GM12878 (cell line): ENCODE results near the gene MPRIP. TPM values are rescaled to one million over a fixed set of nuclear protein-coding genes. Genes with fewer than 3 reads are reported as not detected.

Source experiments
- ATAC-seq: fragments of 200-7000 bp; cut with Tn5 transposase; 3 replicates; pipeline ENCODE4 v1.9.1; 2020; ENCODE audit warnings: mild to moderate bottlenecking, moderate library complexity
- BruUV-seq: library from RNA; stranded (reverse); fragments of 400-500 nt; replicated peaks from 2 replicates; lab custom pipeline; 2021; lab: Mats Ljungman, UMichigan
- CTCF ChIA-PET: fragments of 300-600 bp; sonication (Branson Sonifier 250); formaldehyde crosslinking; extraction: SDS; loops from one replicate; lab custom pipeline; 2021; ENCODE audit warnings: inconsistent platforms; lab: Yijun Ruan, JAX
- POLR2A ChIA-PET: fragments of 350-600 bp; formaldehyde crosslinking; extraction: SDS; loops from one replicate; lab custom pipeline; 2021; ENCODE audit warnings: inconsistent platforms; lab: Charles Lee
- RAD21 ChIA-PET: fragments of 300-600 bp; sonication (Branson Sonifier 250); formaldehyde crosslinking; loops from one replicate; lab custom pipeline; 2023; ENCODE audit warnings: antibody characterized with exemption; ENCODE audit not compliant: unreplicated experiment; lab: Charles Lee
- SMC1A ChIA-PET: fragments of 300-600 bp; sonication (Branson Sonifier 250); formaldehyde crosslinking; loops from one replicate; lab custom pipeline; 2023; ENCODE audit not compliant: unreplicated experiment, uncharacterized antibody; lab: Charles Lee
- DNase-seq: peaks from one replicate; pipeline ENCODE4 v3.0.0-alpha.2; 2011; ENCODE audit warnings: low read depth, low spot score
- FAIRE-seq: peaks from 3 replicates; lab custom pipeline; 2011; peaks lifted over from hg19 to GRCh38; lab: Jason Lieb, UNC
- H2AFZ ChIP-seq: 2 replicates; pipeline ENCODE4 v1.6.0; 2011; ENCODE audit warnings: low read depth, low read length, control low read depth; ENCODE audit not compliant: control insufficient read depth
- H3K27ac ChIP-seq: 2 replicates; pipeline ENCODE4 v1.5.1; 2011; ENCODE audit warnings: control low read depth; ENCODE audit not compliant: control insufficient read depth, insufficient read depth
- H3K27me3 ChIP-seq, 2 experiments: replicated peaks in 1 of 2; 2 replicates each; pipeline versions ENCODE4 v1.6.0 to v1.6.1; 2011; ENCODE audit warnings: low read length in 1 of 2; ENCODE audit not compliant: control insufficient read depth in 2 of 2, insufficient read depth in 2 of 2
- H3K36me3 ChIP-seq, 2 experiments: 2 replicates each; pipeline ENCODE4 v1.5.1; 2011; ENCODE audit warnings: low read length in 1 of 2; ENCODE audit not compliant: control insufficient read depth in 2 of 2, insufficient read depth in 2 of 2
- H3K4me1 ChIP-seq: 2 replicates; pipeline ENCODE4 v1.6.1; 2011; ENCODE audit warnings: mild to moderate bottlenecking, low read length, moderate library complexity, mixed read lengths; ENCODE audit not compliant: control insufficient read depth, insufficient read depth
- H3K4me2 ChIP-seq: 2 replicates; pipeline ENCODE4 v1.6.0; 2011; ENCODE audit warnings: control low read depth; ENCODE audit not compliant: control insufficient read depth, insufficient read depth
- H3K4me3 ChIP-seq: fragments of 200-600 bp; sonication (generic); 2 replicates; pipeline ENCODE4 v1.5.1; 2016
- H3K79me2 ChIP-seq: 2 replicates; pipeline ENCODE4 v1.6.0; 2011; ENCODE audit warnings: low read length; ENCODE audit not compliant: control insufficient read depth, insufficient read depth
- H3K9ac ChIP-seq: 2 replicates; pipeline ENCODE4 v1.8.0; 2011; ENCODE audit warnings: low read length, control low read depth, mixed read lengths; ENCODE audit not compliant: control insufficient read depth, insufficient read depth
- H3K9me3 ChIP-seq: replicated peaks from 3 replicates; pipeline ENCODE4 v1.5.1; 2011; ENCODE audit warnings: mild to moderate bottlenecking, low read length; ENCODE audit not compliant: control insufficient read depth, insufficient read depth
- H4K20me1 ChIP-seq: 2 replicates; pipeline ENCODE4 v1.6.0; 2011; ENCODE audit not compliant: control insufficient read depth, insufficient read depth
- DPF2 ChIP-seq: fragments of 450-650 bp; IDR thresholded peaks from 2 replicates; pipeline ENCODE4 v1.6.1; 2017; ENCODE audit warnings: mild to moderate bottlenecking
- EP300 ChIP-seq, 2 experiments: fragments of 150-350 bp in 1 of 2; IDR thresholded peaks; 2 replicates each; pipeline ENCODE4 v1.6.1; 2011 to 2012; ENCODE audit warnings: low read depth in 2 of 2, low read length in 2 of 2, borderline replicate concordance in 1 of 2, improper control_type of control experiment in 1 of 2, inconsistent platforms in 1 of 2; ENCODE audit not compliant: control insufficient read depth in 1 of 2
- MTA2 ChIP-seq: fragments of 450-650 bp; IDR thresholded peaks from 2 replicates; pipeline ENCODE4 v1.6.1; 2016; ENCODE audit warnings: low read depth, mild to moderate bottlenecking, moderate library complexity
- RUNX3 ChIP-seq: IDR thresholded peaks from 2 replicates; pipeline ENCODE4 v1.6.1; 2012; ENCODE audit warnings: low read length, inconsistent platforms
- STAT3 ChIP-seq: IDR thresholded peaks from 2 replicates; pipeline ENCODE4 v1.6.1; 2011; ENCODE audit warnings: low read depth, low read length, improper control_type of control experiment
- WGBS: methylation state at CpG from one replicate; pipeline ENCODE4 v1.1.6; 2016; ENCODE audit warnings: low lambda C conversion rate; ENCODE audit not compliant: insufficient replicate concordance, insufficient coverage; ENCODE audit errors: missing lambda C conversion rate; 5-methylcytosine and 5-hydroxymethylcytosine counted together
- in situ Hi-C: fragments of 300-500 bp; cut with MboI; formaldehyde crosslinking; loops from 9 replicates; pipeline ENCODE4 v1.14.3; 2018; ENCODE audit warnings: mixed read lengths
- intact Hi-C: fragments of 100-400 bp; cut with micrococcal nuclease; formaldehyde crosslinking; loops from one replicate; pipeline ENCODE4 v1.14.2; 2022; ENCODE audit not compliant: unreplicated experiment
- polyA plus RNA-seq, 11 experiments: library from polyadenylated mRNA; depleted of rRNA in 4 of 11; unstranded in 6 of 11; stranded (reverse) in 5 of 11; fragments of >200 nt; fragmentation: Nextera tagmentation in 4 of 11; fragmentation: Illumina TruSeq in 1 of 11; extraction: Ambion mirVana in 4 of 11; extraction: Trizol in 1 of 11; gene quantifications; 1 replicate in 1 of 11; 2 replicates in 10 of 11; pipeline versions ENCODE4 v1.2.1 to v1.2.3, GENCODE V29; 2011 to 2016; ENCODE audit warnings: inconsistent platforms in 2 of 11, missing spikeins in 2 of 11, low read depth in 1 of 11
- total RNA-seq, 4 experiments: library from RNA; depleted of rRNA in 3 of 4; stranded (reverse); fragments of >200 nt in 3 of 4; fragmentation: Illumina TruSeq in 1 of 4; extraction: Trizol in 1 of 4; gene quantifications; 2 replicates each; pipeline versions ENCODE4 v1.2.1 to v1.2.3, GENCODE V29; 2013 to 2021
- TF ChIP-seq, protein P1 (sequence below): fragments of 450-650 bp; conservative IDR thresholded peaks from 2 replicates; pipeline ENCODE4 v1.6.1; 2017; ENCODE audit warnings: mild to moderate bottlenecking, moderate library complexity

MPRIP gene
- total and polyA plus RNA-seq, 10 of the 15 experiments (the other 5 are each of a cell fraction or from before 2014, with no cell fraction given), result 16.5 to 168 (median 71.7) TPM

DNA sequence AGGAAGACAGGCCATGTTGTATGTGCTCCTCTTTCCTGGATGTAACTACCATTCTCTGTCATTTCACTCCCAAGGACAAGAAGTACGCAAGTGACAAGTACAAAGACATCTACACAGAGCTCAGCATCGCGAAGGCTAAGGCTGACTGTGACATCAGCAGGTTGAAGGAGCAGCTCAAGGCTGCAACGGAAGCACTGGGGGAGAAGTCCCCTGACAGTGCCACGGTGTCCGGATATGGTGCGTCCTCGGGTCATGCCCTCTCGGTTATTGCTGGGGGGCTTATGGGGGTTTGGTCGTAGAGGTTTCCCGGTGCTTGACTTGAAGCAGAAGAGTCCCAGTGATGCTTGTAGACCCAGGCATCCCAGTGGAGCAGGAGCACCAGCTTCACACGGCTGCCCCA, 134.9 kb downstream of the MPRIP start:
- ChIA-PET SMC1A (no interaction called here), CTCF (interaction anchor here (0.7 kb wide), 1 partner anchor 19 kb away, joined by 3 read pairs; no protein-coding TSS in a partner anchor), RAD21 (interaction anchor here (1.4 kb wide), 1 partner anchor 15 kb away, joined by 3 read pairs; no protein-coding TSS in a partner anchor), POLR2A (interaction anchor here (0.7 kb wide), 1 partner anchor 494 kb away, joined by 4 read pairs; no protein-coding TSS in a partner anchor)
- 95% methylated on average over 12 of the region's 12 CpGs for WGBS
- Histone ChIP-seq H3K36me3 (peaks cover 26 to 34% of the 10 kb centered on the region in 2 experiments), H3K4me3 (no peak overlapping the region), H3K27ac (no peak overlapping the region), H3K9me3 (no peaks in the 10 kb centered on the region), H3K27me3 (no peaks in the 10 kb centered on the region), H3K4me2 (no peak overlapping the region), H3K4me1 (peaks cover 27% of the 10 kb centered on the region), H4K20me1 (no peaks in the 10 kb centered on the region), H2AFZ (no peak overlapping the region), H3K9ac (no peak overlapping the region), H3K79me2 (no peaks in the 10 kb centered on the region)
- DNase-seq (no peak), FAIRE-seq (no peak), ATAC-seq (no peak)
- no peak for TF ChIP-seq RUNX3
- TF ChIP-seq, protein P1, sequence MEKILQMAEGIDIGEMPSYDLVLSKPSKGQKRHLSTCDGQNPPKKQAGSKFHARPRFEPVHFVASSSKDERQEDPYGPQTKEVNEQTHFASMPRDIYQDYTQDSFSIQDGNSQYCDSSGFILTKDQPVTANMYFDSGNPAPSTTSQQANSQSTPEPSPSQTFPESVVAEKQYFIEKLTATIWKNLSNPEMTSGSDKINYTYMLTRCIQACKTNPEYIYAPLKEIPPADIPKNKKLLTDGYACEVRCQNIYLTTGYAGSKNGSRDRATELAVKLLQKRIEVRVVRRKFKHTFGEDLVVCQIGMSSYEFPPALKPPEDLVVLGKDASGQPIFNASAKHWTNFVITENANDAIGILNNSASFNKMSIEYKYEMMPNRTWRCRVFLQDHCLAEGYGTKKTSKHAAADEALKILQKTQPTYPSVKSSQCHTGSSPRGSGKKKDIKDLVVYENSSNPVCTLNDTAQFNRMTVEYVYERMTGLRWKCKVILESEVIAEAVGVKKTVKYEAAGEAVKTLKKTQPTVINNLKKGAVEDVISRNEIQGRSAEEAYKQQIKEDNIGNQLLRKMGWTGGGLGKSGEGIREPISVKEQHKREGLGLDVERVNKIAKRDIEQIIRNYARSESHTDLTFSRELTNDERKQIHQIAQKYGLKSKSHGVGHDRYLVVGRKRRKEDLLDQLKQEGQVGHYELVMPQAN, result no peak
- TF ChIP-seq EP300 (IDR thresholded peaks at IDR 0.05; ENCODE audit: borderline replicate concordance in 1 of 2, control insufficient read depth in 1 of 2, low read depth in 2 of 2, low read length in 2 of 2), result no peak
- TF ChIP-seq STAT3, result no peak
- no peak for TF ChIP-seq MTA2
- no peak for TF ChIP-seq DPF2
- intact Hi-C loops (no loop called here), in situ Hi-C loops (no loop called here)
- BruUV-seq, result no TSS peak
